HCT116 (cell line): ENCODE results near the gene TSPAN16. TPM values are rescaled to one million over a fixed set of nuclear protein-coding genes. Genes with fewer than 3 reads are reported as not detected.

ENCODE experiments used
- ATAC-seq: fragments of 200-7000 bp; cut with Tn5 transposase; 2 replicates; pipeline ENCODE4 v1.9.1; 2020; ENCODE audit warnings: mild to moderate bottlenecking, moderate library complexity
- BruUV-seq: library from RNA; stranded (reverse); fragments of 400-500 nt; replicated peaks from 2 replicates; lab custom pipeline; 2021; lab: Mats Ljungman, UMichigan
- CTCF ChIA-PET: fragments of 300-600 bp; sonication (Branson Sonifier 250); formaldehyde crosslinking; loops from one replicate; lab custom pipeline; 2021; ENCODE audit warnings: antibody characterized with exemption; lab: Charles Lee
- POLR2A ChIA-PET: fragments of 300-600, 350-600 bp; sonication (Branson Sonifier 250); formaldehyde crosslinking; loops from one replicate; lab custom pipeline; 2021; ENCODE audit warnings: antibody characterized with exemption; lab: Charles Lee
- RAD21 ChIA-PET, 2 experiments: fragments of 300-600 bp; sonication (Branson Sonifier 250); formaldehyde crosslinking; loops; one replicate each; lab custom pipeline; 2023; ENCODE audit warnings: low total read pairs in 2 of 2; ENCODE audit not compliant: uncharacterized antibody in 2 of 2, unreplicated experiment in 2 of 2, low non-redundant PET in 1 of 2; lab: Charles Lee
- DNase-seq: peaks from one replicate; pipeline ENCODE4 v3.0.0-alpha.2; 2010; ENCODE audit warnings: low read depth, low spot score
- H2AFZ ChIP-seq: fragments of 200-600 bp; shearing (Covaris generic), sonication (generic); 2 replicates; pipeline ENCODE4 v1.6.1; 2017; ENCODE audit warnings: low read depth, mixed run types, mixed read lengths, antibody characterized with exemption, low read length; ENCODE audit not compliant: poor library complexity, severe bottlenecking
- H3K27ac ChIP-seq: 2 replicates; pipeline ENCODE4 v1.5.1; 2012; ENCODE audit warnings: low read depth, low read length
- H3K27me3 ChIP-seq: fragments of 200-600 bp; sonication (generic); 2 replicates; pipeline ENCODE4 v1.6.1; 2016; ENCODE audit warnings: mixed run types, low read length, mixed read lengths; ENCODE audit not compliant: insufficient read depth
- H3K36me3 ChIP-seq, 2 experiments: fragments of 200-500 bp in 1 of 2; fragments of 200-600 bp in 1 of 2; sonication (Bioruptor generic) in 1 of 2; sonication (generic) in 1 of 2; 2 replicates each; pipeline versions ENCODE4 v1.5.1 to v1.6.1; 2014 to 2016; ENCODE audit warnings: low read length in 2 of 2, inconsistent platforms in 1 of 2, mixed read lengths in 1 of 2, mixed run types in 1 of 2; ENCODE audit not compliant: insufficient read depth in 2 of 2, control insufficient read depth in 1 of 2
- H3K4me1 ChIP-seq, 2 experiments: fragments of 200-600 bp in 1 of 2; sonication (generic) in 1 of 2; 2 replicates each; pipeline versions ENCODE4 v1.5.1 to v1.6.1; 2012 to 2017; ENCODE audit warnings: low read length in 2 of 2, inconsistent platforms in 1 of 2, mild to moderate bottlenecking in 1 of 2, mixed read lengths in 1 of 2, mixed run types in 1 of 2, moderate library complexity in 1 of 2; ENCODE audit not compliant: insufficient read depth in 2 of 2, control insufficient read depth in 1 of 2
- H3K4me2 ChIP-seq: fragments of 200-600 bp; sonication (generic); 2 replicates; pipeline ENCODE4 v1.6.1; 2017; ENCODE audit warnings: mixed run types, low read length, mixed read lengths
- H3K4me3 ChIP-seq, 2 experiments: fragments of 200-600 bp in 1 of 2; sonication (generic) in 1 of 2; replicated peaks in 1 of 2; 2 replicates each; pipeline ENCODE4 v1.5.1; 2011 to 2016; ENCODE audit warnings: low read length in 2 of 2, control low read depth in 1 of 2, low read depth in 1 of 2, mild to moderate bottlenecking in 1 of 2, mixed read lengths in 1 of 2, mixed run types in 1 of 2
- H3K79me2 ChIP-seq: fragments of 200-600 bp; sonication (generic); 2 replicates; pipeline ENCODE4 v1.6.1; 2017; ENCODE audit warnings: mild to moderate bottlenecking, mixed run types, low read length, moderate library complexity, mixed read lengths; ENCODE audit not compliant: insufficient read depth
- H3K9ac ChIP-seq: fragments of 200-600 bp; sonication (generic); 2 replicates; pipeline ENCODE4 v1.6.1; 2016; ENCODE audit warnings: low read length, mixed read lengths
- H3K9me2 ChIP-seq: fragments of 200-600 bp; sonication (generic), shearing (Covaris generic); 2 replicates; pipeline ENCODE4 v1.6.1; 2017; ENCODE audit warnings: mixed run types, mild to moderate bottlenecking, moderate library complexity; ENCODE audit not compliant: insufficient read depth
- H3K9me3 ChIP-seq, 2 experiments: fragments of 200-500 bp in 1 of 2; fragments of 200-600 bp in 1 of 2; sonication (Bioruptor generic) in 1 of 2; sonication (generic) in 1 of 2; 2 replicates each; pipeline ENCODE4 v1.6.1; 2014 to 2017; ENCODE audit warnings: low read length in 2 of 2, mixed read lengths in 2 of 2, inconsistent platforms in 1 of 2, low read depth in 1 of 2, mild to moderate bottlenecking in 1 of 2, mixed run types in 1 of 2, moderate library complexity in 1 of 2; ENCODE audit not compliant: control insufficient read depth in 1 of 2, insufficient read depth in 1 of 2
- H4K20me1 ChIP-seq: fragments of 200-600 bp; sonication (generic), shearing (Covaris generic); 2 replicates; pipeline ENCODE4 v1.6.1; 2017; ENCODE audit warnings: mixed run types, mild to moderate bottlenecking, moderate library complexity; ENCODE audit not compliant: insufficient read depth
- EGR1 ChIP-seq: IDR thresholded peaks from 2 replicates; pipeline ENCODE4 v1.6.1; 2012; ENCODE audit warnings: low read depth
- EZH2phosphoT487 ChIP-seq: fragments of 200-600 bp; IDR thresholded peaks from 2 replicates; pipeline ENCODE4 v1.6.1; 2018; ENCODE audit warnings: antibody characterized with exemption, borderline replicate concordance
- FOSL1 ChIP-seq: IDR thresholded peaks from 2 replicates; pipeline ENCODE4 v1.6.1; 2012; ENCODE audit warnings: low read depth
- POLR2A ChIP-seq: IDR thresholded peaks from 2 replicates; pipeline ENCODE4 v1.7.0; 2011; ENCODE audit warnings: borderline replicate concordance; ENCODE audit not compliant: insufficient read depth, insufficient read length; ENCODE audit errors: extremely low read depth
- POLR2AphosphoS5 ChIP-seq: IDR thresholded peaks from 2 replicates; pipeline ENCODE4 v1.6.1; 2011; ENCODE audit warnings: mild to moderate bottlenecking, low read depth, low read length, moderate library complexity
- YY1 ChIP-seq: IDR thresholded peaks from 2 replicates; pipeline ENCODE4 v1.6.1; 2011; ENCODE audit warnings: low read length, low read depth, moderate library complexity, mild to moderate bottlenecking; ENCODE audit not compliant: insufficient replicate concordance; ENCODE audit errors: extremely low read depth
- ZFX ChIP-seq: fragments of 450-650 bp; IDR thresholded peaks from 2 replicates; pipeline ENCODE4 v1.6.1; 2017
- intact Hi-C: fragments of 100-400 bp; cut with micrococcal nuclease; formaldehyde crosslinking; loops from 2 replicates; pipeline ENCODE4 v1.10.0; 2022
- total RNA-seq: library from RNA; stranded (reverse); gene quantifications from one replicate; pipeline ENCODE4 v1.2.1, GENCODE V29; 2021; ENCODE audit not compliant: unreplicated experiment
- TF ChIP-seq, protein P1 (sequence below): IDR thresholded peaks from 2 replicates; pipeline ENCODE4 v1.6.1; 2012
- TF ChIP-seq, protein P2 (sequence below), 3 experiments: fragments of 200-600 bp in 1 of 3; sonication (generic) in 1 of 3; IDR thresholded peaks in 2 of 3; conservative IDR thresholded peaks in 1 of 3; 2 replicates each; pipeline ENCODE4 v1.5.1; 2012 to 2017; ENCODE audit warnings: low read depth in 2 of 3, low read length in 2 of 3, antibody characterized with exemption in 1 of 3, borderline replicate concordance in 1 of 3, control low read depth in 1 of 3, mild to moderate bottlenecking in 1 of 3, mixed read lengths in 1 of 3, mixed run types in 1 of 3, moderate library complexity in 1 of 3; ENCODE audit not compliant: insufficient read depth in 1 of 3

The TSPAN16 gene
- total RNA-seq, 1 experiment from 2014 or later, result not detected

DNA sequence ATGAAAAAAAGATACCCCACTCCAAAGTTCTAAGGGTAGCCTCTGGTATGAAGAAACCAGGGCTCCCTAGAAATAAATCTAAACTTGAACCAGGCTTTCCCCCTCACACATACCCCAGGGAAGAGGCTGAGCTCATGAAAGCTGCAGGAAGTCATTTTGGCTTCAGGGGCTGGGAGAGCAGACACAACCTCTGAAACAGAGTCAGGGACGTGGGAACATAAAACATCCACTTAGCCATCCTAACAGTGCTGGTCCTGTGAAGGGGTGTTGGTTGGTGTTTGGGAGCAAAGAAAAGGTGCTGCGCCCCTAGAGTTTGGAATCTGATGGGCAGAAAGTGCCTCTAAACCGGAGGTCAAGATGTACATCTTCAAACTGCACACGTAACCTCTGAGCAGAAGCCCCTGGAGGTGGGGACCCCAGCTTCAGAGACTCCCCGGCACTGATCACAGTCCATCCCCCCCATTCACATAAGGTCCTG, 27.7 kb downstream of the TSPAN16 start (continued):
- TF ChIP-seq POLR2A, result no peak
- TF ChIP-seq, all 23 proteins: peak for 0

DNA sequence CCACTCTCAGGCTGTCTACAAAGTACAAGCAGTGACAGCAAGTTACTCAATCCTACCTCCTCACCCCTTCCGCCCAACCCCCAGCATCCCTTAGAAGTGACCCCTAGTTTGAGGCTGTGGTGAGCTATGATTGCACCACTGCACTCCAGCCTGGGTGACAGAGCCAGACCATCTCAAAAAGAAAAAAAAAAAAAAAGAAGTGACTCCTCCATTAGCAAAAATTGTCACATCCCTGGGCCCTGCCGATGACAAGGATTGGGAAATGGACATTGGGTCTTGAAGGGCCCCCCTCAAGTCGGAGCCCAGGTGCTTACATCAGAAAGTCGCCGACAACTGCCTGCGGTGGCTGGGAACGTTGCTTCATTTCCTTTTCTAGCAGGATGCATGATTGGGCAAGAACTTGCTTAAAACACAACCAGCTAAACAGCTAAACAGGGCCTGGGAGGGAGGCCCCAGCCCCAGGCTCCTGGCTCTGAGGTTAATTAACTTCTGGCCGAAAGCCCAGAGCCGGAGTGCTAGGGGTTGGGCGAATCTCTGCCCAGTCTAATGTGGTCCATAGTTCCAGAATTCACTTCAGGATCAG, 28.2 kb downstream of the TSPAN16 start:
- Histone ChIP-seq H2AFZ (no peak overlapping the region), H3K79me2 (no peaks in the 10 kb centered on the region), H3K27ac (no peak overlapping the region), H4K20me1 (no peaks in the 10 kb centered on the region), H3K4me1 (no peaks in the 10 kb centered on the region), H3K36me3 (0 out of 4 replicates have a peak, but pooled peaks cover 0 to 3% of the 10 kb centered on the region in 2 experiments), H3K9me2 (no peaks in the 10 kb centered on the region), H3K27me3 (no peaks in the 10 kb centered on the region), H3K9me3 (no peaks in the 10 kb centered on the region), H3K9ac (no peak overlapping the region), H3K4me2 (no peak overlapping the region), H3K4me3 (no peak overlapping the region)
- no peak for TF ChIP-seq POLR2AphosphoS5
- TF ChIP-seq EZH2phosphoT487, result no peak
- TF ChIP-seq YY1, result no peak
- TF ChIP-seq, protein P1, sequence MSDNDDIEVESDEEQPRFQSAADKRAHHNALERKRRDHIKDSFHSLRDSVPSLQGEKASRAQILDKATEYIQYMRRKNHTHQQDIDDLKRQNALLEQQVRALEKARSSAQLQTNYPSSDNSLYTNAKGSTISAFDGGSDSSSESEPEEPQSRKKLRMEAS, result no peak
- no peak for TF ChIP-seq FOSL1
- no peak for TF ChIP-seq POLR2A
- TF ChIP-seq, protein P2, sequence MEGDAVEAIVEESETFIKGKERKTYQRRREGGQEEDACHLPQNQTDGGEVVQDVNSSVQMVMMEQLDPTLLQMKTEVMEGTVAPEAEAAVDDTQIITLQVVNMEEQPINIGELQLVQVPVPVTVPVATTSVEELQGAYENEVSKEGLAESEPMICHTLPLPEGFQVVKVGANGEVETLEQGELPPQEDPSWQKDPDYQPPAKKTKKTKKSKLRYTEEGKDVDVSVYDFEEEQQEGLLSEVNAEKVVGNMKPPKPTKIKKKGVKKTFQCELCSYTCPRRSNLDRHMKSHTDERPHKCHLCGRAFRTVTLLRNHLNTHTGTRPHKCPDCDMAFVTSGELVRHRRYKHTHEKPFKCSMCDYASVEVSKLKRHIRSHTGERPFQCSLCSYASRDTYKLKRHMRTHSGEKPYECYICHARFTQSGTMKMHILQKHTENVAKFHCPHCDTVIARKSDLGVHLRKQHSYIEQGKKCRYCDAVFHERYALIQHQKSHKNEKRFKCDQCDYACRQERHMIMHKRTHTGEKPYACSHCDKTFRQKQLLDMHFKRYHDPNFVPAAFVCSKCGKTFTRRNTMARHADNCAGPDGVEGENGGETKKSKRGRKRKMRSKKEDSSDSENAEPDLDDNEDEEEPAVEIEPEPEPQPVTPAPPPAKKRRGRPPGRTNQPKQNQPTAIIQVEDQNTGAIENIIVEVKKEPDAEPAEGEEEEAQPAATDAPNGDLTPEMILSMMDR (IDR thresholded peaks at IDR 0.05 in 2 of 3, conservative IDR thresholded peaks at IDR 0.05 in 1 of 3; ENCODE audit: borderline replicate concordance in 1 of 3, insufficient read depth in 1 of 3, low read depth in 2 of 3, low read length in 2 of 3), result no peak
- TF ChIP-seq EGR1, result no peak
- TF ChIP-seq ZFX, result no peak
- ATAC-seq (no peak), DNase-seq (no peak)
- ChIA-PET RAD21 (no interaction called here), CTCF (no interaction called here), POLR2A (no interaction called here)
- intact Hi-C loops, result no loop called here
- BruUV-seq, result no TSS peak
